Stimulated activated CD8-positive, alpha-beta memory T cell treated with anti-CD3 and anti-CD28 coated beads, Interleukin-12 subunit alpha, Interleukin-12 subunit beta, amount 100 ng/mL, for 1 hour (primary cell): Measurements from ENCODE around the gene CNOT4.

Experiments
- DNase-seq: peaks from one replicate; pipeline ENCODE4 v3.0.0-alpha.2; 2020; ENCODE audit warnings: low read depth

CNOT4 gene

DNA sequence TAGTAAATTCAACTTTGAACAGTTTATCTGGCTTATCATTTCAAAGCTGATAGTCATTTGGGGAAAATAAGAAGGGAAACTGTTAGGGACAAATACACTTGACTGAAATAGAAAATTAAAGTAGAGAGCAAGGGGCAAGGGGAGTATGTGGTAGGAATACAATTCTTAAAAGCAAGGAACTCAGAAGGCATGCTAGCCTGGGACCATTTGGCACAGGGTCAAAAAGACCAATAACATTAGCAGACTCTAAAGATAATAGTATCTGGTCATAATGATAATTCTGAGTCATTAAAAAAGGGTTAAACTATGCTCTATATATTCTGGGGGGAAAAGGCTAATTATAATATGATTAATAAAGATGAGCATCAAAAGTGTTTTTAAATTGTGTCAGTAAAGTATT is 112.2 kb downstream of the CNOT4 start:
- DNase-seq: no peak

- DNase-seq: no peak
These were observed 117.2 kb downstream of the CNOT4 start for GRCh38 chr7:135392701-135393100.

- DNase-seq: no peak
These were observed 118.4 kb downstream of the CNOT4 start for GRCh38 chr7:135391514-135391913.

DNA sequence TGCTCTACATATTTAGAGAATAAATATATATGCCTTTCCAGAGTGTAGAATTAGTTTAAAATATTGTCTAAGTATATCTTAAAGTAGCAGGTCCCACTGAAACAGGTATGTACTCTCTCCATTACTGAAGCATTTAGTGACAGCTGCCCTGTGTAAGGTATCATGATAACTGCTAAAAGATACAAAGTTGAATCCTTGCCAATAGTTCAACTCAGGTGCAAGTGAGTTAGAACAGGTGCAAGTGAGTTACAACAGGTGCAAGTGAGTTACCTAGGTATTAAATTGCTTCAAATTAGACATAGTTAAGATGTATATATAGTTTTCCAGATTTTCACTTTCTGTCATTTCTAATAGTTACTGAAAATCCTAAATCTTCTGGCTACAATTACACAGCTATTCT is 119.1 kb downstream of the CNOT4 start:
- no peak for DNase-seq

DNA sequence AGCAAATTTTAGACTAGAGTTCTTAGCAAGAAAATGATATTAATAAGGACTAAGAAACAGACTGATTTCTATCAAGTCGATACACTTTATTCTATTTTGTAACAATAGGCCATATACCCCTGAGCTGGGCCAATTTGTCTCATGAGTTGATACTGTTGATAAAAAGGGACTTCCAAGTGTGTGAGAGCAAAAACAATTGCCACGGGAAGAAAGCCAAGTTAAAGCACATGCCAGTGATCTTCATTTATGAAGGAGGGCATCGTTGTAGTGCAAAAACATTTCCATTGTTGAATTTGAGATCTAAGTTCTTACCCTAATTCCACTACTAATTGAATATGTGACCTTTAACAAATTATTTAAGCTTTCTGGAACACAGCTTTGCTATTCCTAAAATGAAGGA is 119.9 kb downstream of the CNOT4 start:
- DNase-seq: no peak

DNA sequence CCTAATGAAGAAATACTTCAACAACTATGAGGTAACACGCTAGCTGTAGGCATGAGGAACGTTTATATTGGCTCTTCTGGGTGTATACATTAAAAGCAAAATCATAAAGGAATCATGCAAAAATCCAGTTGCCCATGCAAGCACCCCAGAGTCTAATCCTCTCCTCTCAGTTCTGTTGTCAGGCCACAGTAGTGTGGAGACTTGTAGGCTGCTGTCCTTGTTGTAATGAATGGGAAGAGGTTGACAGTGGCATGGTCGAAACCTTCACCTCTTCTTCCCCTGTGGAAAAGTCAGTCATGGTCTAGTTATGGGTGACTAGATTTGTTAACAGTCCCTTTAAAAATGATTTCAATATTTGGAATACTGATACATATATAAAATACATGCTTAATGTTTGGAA is 121.3 kb downstream of the CNOT4 start:
- DNase-seq: no peak

DNA sequence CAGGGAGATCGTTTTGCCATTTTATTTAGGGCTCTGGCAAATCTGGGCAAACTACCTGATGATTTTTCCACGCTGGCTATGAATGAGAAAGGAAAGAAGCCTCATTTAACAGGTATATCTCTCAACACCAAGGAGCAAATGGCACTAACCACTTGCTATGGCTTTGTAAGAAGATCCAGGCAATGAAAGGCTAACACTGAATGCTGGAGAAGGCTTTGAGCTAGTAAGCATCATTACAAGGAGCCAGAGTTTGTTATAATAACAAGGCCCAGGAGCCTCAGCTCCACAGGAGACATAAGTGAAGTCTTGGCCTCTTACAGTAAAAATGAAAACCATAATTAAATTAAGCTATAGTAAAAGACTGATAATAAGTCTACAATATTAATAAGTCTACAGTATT is 123.1 kb downstream of the CNOT4 start:
- DNase-seq: no peak

DNA sequence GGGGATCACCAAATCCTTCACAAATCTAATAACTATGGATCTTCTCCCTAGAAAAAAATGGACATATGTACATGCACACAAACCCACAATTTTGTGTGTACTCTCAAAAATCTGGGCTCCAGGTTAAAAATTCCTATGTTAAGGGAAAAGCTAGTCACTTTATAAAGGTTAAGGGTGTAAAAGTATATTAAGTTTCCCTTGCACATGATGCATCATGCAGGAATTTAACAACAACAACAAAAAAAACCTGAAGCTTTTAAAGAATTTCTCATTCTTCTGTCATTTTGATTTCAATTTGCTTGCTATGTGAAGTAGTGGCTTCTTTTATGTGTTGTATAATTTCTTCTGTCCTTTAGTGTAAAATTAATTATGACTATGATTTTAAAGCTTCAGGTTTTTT is 123.7 kb downstream of the CNOT4 start:
- DNase-seq: no peak

DNA sequence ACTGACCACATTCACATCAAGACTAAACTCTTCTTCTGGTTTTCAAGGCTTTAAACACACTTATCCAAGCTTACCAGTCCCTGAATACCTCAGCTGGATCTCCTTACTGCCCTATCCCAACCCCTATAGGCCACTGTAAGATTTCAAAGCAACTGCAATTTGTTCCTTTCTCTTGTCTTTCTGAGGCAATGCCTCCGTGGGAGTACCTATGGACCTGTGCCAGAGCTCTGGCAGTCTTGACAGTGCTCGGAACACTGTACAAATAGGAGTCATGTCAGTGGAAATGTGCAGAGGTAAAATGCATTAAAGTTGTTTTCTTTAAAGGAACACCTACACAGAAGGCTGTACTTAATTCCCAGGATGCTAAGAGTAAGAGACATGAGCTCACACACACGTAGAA is 124.7 kb downstream of the CNOT4 start:
- no peak for DNase-seq

GRCh38 chr7:135383525-135384175 is 126.3 kb downstream of the CNOT4 start:
- no peak for DNase-seq

DNA sequence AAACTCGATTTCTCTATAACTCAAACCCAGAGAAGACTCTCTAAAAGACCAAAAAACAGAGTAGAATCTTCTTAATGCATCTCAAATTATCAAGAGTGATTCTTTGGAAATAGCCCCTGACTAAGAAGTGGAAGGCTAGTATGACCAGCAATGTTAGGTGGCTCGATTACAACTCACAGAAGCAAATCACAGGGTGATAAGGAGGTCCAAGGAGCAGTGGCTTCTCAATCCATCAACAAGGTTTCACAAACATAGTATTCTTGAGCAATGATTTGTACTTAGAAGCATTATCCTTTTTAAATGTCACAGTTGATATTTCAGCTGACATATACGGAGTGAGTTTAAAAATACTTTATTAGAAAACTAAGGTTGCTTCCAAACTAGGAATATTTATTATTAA is 127.7 kb downstream of the CNOT4 start:
- DNase-seq: no peak

DNA sequence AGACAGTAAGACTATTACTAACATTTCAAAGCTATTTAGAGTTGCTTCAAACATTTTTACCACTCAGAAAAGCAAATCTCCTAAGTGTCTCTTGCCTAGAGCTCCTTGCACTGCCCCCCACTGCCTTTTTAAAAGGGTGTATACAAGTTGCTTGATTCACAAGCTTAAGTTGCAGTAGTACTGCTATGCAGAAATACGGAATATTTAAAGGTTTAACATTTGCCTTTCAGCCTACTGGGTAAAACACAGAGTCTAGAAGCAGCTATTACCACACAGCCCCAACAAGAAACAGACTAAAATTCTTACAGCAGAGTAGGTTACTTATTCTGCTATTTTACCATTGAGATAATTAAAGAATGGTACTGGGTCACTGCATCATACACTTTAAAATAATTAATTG is 128.5 kb downstream of the CNOT4 start:
- no peak for DNase-seq

GRCh38 chr7:135380351-135380750 is 129.6 kb downstream of the CNOT4 start:
- DNase-seq: no peak

DNA sequence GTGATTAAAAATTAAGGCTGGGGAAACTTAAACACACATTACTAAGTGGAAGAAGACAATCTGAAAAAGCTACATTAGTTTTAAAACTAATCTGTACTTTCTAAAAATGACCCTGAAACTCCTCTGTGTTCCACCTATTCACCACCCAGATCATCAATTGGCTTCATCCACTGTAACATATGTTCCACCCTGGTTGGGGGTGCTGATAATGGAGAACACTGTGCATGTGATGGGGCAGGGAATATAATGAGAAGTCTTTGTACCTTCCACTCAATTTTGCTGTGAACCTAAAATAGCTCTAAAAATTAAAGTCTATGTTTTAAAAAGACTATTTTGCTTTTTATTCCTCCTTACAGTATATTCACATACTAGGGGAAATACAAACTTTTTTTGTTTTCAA is 132.7 kb downstream of the CNOT4 start:
- DNase-seq: no peak

DNA sequence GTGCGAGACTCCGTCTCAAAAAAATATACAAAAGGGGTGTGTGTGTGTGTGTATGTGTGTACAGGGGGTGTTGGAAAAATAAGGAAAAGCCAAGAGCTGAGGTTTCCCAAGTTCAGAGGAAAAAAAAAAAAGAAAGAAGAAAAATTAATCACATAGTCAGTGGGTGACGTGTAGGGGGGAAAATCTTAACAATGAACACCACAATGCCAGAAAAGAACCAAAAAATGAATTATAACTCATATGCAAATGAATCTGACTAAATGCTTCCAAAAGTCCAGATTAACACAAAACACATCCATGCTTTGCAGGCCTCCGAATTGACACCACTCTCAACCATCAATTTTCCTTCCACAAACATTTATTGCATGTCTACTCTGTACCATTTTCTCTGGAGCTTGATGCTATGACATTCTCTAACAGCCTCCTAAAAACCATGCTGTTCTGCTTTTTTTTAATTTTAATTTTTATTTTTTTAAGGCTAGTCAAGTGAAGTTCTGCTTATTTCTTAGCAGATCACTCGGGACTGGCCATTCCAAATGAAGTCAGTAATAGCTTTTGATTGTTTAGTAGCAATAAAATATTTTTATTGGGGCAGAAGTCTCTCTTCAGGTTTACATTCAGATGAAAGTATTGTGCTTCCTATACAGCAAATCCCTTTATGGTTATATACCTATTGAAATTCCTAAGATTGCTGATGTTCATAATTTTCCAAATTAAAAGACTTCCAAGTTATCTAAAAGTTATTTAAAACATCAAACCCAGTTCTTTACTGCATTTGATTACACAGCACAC is 133.8 kb downstream of the CNOT4 start:
- DNase-seq: no peak

DNA sequence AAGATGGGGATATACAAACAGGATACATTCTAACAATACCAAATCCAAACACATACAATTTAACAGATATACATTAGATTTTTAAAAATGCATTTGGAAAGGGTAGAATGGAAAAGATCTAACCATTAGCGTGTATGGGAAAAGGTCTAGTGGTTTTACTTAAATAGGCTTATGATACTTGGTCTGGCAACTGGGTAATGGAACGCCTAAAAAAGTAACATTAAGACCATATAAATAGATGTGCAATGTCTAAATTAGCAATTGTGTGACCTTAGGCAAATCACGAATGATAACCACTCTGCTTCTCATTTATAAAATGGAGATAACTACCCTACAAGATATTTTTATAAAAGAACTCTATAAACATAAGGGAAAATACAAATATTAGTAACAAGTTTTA is 135.2 kb downstream of the CNOT4 start:
- no peak for DNase-seq

GRCh38 chr7:135372222-135372621 is 137.7 kb downstream of the CNOT4 start:
- DNase-seq: no peak

- no peak for DNase-seq
These were observed 139.2 kb downstream of the CNOT4 start for GRCh38 chr7:135370656-135371055.

- DNase-seq: no peak
These were observed 140.5 kb downstream of the CNOT4 start for GRCh38 chr7:135369405-135369804.

- no peak for DNase-seq
These were observed 141.3 kb downstream of the CNOT4 start for GRCh38 chr7:135368416-135369186.

DNA sequence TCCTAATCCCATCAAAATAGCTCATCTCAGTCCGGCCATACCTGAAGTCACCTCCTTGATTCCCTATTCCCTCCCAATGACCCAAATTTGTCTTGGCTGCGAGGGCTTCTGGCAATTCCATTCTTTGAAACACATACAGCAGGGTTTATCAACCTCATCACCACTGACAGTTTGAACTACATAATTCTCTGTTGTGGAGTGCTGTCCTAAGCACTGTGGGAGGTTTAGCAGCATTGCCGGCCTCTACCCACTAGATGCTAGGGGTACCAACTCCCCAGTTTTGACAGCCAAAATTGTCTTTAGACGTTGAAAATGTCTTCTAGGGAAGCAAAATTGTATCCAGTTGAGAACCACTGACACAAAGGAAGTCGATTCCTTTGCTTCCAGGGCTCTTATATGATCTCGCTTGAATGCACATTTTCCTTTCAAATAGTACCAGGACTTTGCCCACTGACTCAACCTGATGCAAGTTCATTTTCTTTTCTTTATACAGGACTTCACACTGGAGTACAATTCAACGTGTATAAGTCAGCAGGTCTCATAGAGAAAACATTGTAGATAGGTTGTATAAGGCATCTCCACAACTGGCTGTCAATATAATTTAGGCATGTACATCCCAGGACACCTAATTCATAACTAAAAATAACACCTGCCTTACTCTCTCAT is 142.9 kb downstream of the CNOT4 start:
- no peak for DNase-seq

GRCh38 chr7:135365721-135366120 is 144.2 kb downstream of the CNOT4 start:
- no peak for DNase-seq

GRCh38 chr7:135364206-135364605 is 145.7 kb downstream of the CNOT4 start:
- no peak for DNase-seq
